KBM-7 (cell line): ENCODE results near the gene NWD2.
"Not testable (repeated sequence)": the region's sequence is repeated elsewhere in the genome, so short reads cannot be mapped to it uniquely, and the experiment has no call there.

Experiments used
- DNase-seq: peaks from one replicate; pipeline ENCODE4 v3.0.0-alpha.2; 2015
- in situ Hi-C: fragments of 300-500 bp; cut with MboI; formaldehyde crosslinking; loops from 2 replicates; pipeline ENCODE4 v1.14.3; 2020; ENCODE audit warnings: low sequenced_read_pairs, low pct_unique_long_range_greater_than_20kb, mixed read lengths

Gene NWD2, protein sequence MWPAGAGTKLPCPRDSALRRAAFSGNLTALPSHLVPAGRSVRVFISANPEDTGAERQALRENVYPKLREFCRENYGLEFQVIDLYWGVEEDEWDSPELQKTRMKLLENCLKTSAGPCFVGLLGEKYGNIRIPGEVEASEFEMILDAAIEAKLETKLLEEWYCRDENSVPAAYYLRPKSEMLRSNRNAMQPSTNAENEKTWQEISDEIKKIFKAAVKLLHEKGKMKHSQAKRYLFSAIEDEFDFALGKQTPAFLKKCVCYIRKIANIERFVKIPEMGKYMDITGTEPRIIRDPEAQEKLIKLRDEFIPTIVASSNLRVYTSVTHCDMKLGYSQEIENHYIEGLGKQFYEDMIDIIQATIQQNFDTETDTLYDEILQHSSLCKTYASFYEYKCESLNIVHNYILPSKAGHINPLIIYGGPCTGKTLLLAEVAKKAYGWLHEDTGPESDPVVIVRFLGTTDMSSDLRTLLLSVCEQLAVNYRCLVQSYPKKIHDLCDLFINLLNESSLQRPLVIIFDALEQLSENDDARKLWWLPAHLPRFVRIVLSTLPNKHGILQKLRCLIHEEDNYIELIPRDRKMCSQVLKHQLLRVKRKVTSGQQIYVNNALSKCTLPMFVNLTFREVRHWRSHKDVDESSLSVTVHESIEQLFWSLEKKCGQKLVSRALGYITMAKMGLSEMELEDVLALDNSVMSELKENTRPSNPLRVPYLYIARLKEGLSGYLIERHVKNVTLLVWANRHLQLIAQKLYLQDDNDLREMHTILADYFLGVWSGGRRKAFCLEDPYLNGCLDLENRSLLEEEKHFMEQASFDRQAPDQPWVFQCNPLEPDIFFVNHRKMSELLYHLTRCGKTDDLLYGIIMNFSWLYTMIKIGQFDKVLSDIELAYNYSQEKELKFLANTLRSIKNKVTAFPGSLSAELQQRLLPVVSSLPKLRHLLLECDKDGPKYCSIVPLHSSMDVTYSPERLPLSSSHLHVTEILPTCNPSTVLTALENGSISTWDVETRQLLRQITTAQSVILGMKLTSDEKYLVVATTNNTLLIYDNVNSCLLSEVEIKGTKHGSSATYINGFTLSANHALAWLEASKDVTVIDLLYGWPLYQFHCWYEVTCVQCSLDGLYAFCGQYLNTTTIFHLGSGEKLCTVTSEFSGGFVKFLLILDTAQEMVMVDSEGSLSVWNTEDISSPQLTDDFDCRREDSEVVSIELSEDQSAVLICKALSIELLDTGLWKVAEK (N-terminal part only)

DNA sequence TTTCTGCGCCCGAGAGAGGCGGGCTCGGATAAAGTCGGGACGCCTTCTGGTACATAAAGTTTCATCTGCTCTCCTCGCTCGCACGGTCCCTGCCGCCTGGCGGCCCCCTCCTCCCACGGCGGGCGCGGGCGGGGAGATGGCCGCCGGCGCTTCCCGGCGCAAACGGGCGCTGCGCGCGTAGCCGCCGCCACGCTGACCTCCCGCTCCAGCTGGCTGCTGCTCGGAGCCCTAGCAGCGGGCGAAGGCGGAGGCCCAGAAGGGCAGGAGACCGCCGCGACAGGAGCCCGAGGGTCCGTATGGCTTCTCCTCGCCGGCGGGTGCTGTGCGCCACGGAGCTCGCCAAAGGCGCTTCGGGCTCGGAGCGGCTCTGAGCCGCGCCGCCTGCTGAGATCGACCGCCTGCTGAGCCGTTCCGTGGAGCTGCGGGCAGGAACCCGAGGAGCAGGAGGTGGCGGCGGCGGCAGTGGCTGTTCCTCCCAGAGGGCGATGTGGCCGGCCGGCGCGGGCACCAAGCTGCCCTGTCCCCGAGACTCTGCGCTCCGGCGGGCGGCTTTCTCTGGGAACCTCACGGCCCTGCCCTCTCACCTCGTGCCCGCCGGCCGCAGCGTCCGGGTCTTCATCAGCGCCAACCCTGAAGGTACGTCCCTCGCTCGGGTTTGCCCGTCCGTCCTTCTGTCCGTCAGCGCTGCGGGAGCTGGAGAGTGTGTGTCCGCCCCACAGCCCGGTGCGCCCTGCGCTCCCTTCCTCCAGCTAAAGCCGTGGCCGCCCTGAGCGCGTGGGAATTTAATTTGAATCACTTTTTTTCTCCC lies at the start of gene NWD2:
Gene NWD2 (plus strand): TSS at position 161 of the 808 bp plus-strand sequence. CDS start 325 bp downstream, at position 486.
- no peak for DNase-seq
- in situ Hi-C loops: no loop called here

DNA sequence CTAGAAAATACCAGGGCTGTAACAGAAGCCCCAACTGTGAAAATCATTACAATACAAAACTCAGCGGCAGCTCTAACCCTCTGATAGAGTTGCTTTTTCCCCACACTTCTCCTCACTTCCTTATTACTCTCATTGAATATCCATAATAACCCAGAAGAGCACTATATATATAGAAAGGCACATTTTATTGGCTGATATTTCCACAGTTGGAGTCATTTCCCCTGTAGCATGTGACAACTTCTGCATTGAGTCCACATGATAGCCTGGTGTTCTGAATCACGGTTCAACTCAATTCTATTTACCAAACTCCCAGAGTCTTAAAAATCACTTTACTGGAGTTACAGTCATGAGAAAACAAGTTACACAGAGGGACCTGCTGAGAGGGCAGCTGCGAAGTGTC lies 46.6 kb upstream of the NWD2 start:
- no peak for DNase-seq
- in situ Hi-C loops: no loop called here

DNA sequence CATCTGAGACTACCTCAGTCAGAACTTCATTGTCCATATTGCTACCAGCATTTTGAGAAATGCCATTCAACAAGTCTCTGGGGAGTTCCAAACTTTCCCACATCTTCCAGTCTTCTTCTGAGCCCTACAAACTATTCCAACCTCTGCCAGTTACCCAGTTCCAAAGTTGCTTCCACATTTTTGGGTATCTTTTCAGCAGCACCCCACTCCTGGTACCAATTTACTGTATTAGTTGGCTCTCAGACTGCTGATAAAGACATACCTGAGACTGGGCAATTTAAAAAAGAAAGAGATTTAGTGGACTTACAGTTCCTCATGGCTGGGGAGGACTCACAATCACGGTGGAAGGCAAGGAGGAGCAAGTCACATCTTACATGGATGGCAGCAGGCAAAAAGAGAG lies 39.8 kb upstream of the NWD2 start:
- DNase-seq, in situ Hi-C loops: not testable (repeated sequence)

DNA sequence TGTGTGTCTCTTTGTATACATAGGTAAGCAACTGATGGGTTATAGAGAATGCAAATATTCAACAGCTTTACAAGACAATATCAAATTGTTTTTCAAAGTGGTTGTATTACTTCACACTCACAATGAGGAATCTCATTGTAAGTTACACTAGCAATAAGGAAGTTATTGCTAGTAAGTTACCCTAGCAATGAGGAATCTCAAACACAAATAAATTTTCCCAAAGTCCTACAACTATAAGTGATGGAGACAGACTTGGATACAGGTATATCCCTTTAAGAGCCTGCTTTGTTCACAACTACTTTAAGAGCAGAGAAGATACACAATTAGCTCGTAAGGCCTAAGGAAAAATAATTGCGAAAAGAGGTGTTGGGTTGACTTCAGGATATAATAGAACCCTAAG lies 28.3 kb upstream of the NWD2 start:
- no peak for DNase-seq
- in situ Hi-C loops: no loop called here

DNA sequence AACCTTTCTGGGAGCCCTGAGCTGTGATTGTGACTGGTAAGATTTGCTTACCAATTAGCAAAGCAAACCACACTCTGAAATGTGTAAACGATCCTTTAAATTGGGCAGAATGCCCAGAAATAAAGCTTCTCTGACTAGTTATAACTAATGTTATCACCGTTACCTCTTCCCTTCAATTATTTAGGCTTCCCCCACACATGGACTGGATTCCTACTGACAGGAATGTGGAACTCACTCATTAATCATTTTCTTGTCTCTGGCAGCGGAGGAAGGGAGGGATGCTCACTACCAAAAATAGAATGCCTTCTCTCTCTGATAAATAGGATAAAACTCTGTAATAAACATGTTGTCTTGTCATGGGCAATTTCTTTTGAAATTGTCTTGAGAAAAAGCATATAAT lies 25.3 kb upstream of the NWD2 start:
- in situ Hi-C loops: no loop called here
- no peak for DNase-seq

DNA sequence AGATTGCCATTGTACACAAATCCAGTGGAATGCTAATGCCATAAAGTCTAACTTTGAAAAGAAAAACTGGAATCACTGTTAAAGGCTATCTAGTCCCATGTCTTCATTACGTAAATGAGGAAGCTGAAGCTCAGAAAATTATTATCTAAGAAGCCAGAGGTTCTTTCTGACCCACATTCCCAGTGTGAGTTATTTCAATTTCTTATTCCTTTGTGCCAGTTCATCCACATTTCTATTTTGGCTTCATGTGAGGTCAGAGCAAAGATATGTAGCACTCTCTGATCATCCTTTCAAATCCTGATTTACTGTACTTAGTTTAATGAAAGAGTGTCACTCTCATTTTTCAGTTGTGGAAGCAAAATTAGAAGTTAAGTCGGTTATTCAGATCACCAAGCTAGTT lies 24.6 kb upstream of the NWD2 start:
- in situ Hi-C loops: no loop called here

DNA sequence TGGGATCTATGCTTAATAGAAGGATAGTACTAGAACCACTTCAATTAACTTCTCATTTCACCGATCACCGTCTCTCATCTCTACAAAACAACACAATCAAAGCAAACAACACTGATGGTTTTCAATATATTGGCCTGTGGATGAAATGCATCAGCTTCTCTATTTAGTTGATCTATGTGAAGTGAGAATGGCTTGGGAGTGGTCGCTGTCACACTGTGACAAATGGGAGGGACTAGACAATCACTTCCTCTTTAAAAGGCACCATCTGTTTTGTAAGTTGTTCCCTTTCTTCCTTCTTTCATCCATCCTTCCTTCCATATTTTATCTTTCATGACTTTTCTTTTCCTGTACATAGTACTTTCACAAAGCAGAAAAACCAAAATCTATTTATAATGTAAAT lies 23.9 kb upstream of the NWD2 start:
- in situ Hi-C loops: no loop called here
- DNase-seq: peak; percentile 37

More for the DNA sequence above, 24.6 kb upstream of the NWD2 start:
- no peak for DNase-seq

DNA sequence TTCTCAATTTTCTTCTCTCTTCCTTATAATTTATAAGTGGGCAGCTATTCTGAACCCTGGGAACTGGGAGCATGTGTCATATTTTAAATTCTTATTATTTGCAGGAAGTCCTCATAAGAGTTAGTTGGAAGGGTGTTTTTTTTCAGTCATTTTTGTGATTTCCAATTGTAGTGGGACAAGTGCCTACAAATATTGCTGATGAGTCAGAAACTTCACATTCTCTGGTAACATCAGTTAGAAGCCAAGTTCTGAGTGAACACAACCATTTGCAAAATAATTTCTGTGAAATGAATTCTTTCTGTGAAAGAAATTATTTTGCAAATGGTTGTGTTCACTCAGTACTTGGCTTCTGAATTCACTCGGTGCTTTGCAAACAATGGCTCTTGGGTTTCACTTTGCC lies 20.8 kb upstream of the NWD2 start:
- in situ Hi-C loops: no loop called here
- DNase-seq: no peak

DNA sequence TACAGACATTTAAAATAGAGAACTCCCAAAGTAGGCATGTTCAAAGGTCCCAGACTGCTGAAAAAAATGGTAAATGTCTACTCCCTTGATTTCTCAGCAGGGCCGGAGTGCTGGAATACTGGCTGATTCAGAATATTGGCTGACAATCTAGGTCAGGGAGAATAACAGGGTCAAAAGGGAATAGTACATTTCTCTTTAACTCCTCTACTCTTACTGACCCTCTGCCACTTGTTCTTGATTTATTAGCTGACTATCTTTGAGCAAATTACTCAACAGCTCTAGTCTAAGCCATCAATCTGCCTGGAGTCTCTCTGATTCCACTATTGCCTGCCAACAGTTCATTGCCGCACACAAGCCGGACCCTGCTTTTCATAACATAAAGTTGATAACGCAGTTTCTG lies 19.7 kb upstream of the NWD2 start:
- in situ Hi-C loops: no loop called here
- DNase-seq: no peak

DNA sequence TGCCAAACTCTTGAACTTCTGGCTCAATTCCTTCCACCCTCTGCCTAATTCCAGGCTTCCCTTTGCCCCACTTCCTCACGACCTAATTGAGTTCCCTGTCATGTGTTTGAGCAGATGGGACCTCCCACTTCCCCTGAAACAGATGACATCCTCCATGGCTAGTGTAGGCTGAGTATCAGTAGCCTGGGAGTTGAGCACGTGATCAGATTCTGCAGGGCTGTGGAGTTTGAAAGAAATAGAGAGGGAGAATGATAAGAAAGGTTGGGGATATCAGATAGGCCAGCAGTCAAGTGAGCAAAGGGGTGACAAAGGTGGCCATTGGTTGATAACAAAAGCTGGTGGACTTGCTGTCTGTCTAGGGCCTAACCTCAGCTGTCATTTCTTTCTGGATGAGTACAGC lies 18.8 kb upstream of the NWD2 start:
- in situ Hi-C loops: no loop called here
- DNase-seq: peak; percentile 1

DNA sequence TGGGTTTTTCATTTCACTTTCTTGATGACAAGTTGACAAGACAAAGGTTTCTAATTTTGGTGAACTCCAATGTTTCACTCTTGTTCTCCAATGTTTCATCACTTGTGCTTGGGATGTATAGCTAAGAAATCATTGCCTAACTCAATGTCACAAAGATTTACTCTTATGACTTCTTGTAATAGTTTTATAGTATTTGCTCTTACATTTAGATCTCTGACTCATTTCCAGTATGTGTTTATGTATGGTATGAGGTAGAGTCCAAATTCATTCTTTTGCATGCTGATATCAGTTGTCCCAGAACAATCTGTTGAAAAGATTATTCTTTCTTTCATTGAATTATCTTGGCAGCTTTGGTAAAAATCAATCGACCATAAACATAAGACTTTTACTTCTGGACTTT lies 12.2 kb upstream of the NWD2 start:
- DNase-seq: no peak
- in situ Hi-C loops: no loop called here

DNA sequence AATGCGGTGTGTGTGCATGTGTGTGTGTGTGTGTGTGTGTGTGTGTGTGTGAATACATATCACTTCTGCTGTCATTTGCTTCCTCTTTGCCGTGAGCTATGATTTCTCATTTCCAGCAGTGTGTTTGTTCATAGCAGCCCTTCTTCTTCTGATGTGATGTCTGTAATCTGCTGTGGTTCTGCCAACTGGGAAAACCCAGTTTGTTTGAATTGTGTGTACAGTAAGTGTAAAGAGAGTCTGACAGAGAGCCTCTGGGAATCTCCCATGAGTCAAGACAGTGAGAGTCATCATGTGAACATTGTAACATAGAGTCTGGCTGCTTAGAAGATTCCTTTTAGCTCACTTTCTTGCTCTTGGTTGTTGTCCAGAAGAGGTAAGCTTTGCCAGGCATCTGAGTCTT lies 8.4 kb upstream of the NWD2 start:
- in situ Hi-C loops: no loop called here
- no peak for DNase-seq

DNA sequence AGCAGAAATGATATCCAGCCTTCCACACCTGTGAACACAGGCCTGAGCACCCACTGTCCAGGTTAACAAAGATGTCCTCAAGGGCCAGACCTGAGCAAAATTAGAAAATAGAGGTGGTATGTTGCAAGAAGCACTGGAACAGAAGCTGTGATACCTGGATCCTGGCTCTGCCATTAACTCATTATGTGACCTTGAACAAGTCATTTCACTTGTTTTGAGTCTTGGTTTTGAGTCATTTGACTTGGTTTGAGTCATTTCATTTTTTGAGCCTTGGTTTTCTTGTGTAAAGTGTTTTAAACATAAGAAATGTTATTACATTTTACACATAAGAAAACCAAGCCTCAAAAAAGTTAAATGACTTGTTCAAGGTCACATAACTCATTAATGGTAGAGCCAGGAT lies 2.9 kb upstream of the NWD2 start:
- in situ Hi-C loops: no loop called here
- no peak for DNase-seq

DNA sequence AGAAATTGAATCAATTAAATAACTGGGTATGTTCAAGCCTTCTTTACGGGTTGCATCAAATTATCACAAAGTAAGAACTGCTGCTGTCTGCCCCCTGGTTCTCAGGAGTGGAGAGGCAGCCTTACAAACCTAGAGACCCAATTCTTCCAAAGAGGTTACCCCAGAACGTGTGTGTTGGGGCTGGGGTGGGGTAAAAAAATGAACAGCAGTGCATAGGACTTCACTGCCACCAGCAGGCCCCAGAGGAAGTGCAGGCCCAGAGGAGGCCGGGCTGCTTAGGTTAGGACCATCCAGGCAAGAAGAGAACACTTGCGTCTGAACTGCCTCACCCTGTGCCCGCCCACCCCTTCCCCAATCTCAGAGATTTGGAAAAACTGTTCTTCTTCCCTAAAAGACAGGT lies 1.5 kb upstream of the NWD2 start:
- no peak for DNase-seq
- in situ Hi-C loops: no loop called here

DNA sequence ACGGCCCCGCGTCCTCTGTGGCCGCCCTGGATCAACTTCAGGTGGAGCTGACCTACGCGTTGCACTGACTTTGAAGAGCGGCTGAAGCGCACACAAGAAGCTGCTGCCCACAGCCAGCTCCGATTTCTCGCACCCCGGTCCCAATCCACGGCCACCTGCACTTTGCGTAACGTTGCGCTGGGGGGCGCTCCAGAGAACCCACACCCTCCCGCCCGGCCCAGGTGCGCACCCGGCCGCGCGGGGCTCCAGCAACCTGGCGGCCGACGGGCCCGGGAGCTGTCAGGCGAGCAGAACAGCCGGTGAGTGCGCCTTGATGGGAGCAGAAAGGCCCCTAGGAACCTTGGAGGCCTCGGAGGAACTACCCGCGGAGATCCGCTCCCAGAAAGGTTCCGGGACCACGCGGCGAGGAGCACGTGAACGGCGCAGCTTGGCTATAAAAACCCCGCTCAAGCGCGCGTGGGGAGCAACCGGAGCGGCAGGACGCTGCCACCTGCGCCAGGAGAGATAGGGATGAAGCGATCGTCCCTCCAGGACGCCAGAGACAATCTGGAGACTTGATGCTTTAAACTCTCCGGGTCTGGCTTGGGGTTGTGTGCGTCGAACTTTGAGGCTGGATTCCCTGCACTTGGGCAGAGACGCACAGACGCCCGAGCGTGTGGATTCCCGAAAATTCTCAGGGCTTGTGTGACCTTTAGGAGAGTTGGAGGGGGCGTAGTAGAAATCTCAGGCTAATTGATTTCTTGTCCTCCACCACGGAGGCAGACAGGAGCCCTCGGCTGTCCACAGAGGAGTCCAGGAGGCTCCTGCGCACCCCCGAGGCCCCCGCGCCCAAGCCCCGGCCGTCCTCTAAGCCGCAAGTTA lies 591 bp upstream of the NWD2 start:
- in situ Hi-C loops: no loop called here
- no peak for DNase-seq

DNA sequence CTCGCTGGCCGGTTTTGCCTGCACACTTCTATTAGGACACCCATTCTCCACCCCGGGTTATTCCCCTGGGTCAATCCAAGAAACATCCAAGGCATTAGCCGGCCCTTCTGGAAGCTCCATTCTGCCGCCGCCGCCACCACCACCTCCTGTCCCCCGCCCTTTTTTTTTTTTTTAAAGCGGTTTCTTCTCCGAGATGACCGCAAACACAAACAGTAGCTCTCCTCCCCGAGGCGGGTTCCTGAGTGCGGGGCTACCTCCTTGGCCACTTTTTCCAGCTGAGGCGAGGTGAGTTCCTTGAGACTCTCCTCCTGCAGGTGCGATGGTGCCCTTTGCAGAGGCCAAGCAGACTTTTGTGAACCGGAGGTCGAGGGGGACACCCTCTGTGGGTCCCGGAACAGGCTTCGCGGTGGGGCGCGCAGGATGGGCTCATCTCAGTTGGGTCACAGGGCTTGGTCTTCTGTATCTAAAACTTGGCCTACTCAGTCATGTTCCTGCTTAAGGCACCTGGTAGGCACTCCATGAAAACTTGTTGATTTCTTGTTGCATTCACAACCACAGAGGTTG lies 930 bp downstream of the NWD2 start:
- in situ Hi-C loops: no loop called here
- no peak for DNase-seq

DNA sequence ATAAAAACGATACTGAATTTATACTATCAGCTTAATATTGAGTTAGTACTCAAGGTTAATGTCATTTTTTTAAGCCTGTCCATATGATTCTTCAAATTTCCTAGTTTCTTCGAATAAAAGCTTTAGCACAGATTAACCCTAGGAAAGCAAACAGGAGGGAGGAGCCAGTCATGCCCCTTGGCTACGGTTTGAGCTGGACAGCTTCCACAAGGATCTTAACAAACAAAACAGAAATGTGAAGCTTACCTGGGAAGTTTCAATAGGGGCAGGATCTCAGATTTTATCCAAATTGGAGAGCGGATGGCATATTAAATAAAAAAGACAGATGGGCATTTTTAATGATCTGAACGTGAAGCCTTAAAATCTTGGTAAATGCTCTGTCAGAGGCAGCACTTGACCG lies 2.3 kb downstream of the NWD2 start:
- DNase-seq: no peak
- in situ Hi-C loops: no loop called here

DNA sequence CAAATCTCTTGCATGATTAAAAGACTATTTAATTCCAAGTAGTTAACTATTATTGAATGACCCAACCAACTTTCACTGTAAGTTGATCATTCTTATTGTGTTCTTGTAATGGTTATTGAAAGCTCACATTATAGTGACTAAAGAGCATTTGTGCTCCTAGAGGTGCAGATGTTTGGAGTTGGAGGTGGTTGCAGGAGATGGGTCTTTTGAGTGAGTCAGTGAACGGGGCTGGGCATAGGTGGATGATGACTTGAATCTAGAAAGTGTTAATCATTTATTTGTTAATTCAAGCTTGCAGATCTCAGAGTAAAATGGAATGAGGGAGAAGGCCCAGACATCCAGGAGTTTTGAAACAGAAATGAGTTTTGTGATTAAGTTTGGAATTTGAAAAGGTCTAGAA lies 13.7 kb downstream of the NWD2 start:
- in situ Hi-C loops: no loop called here
- DNase-seq: no peak
